ENCODE results near the gene MRPL34.
"Not testable (repeated sequence)": the region's sequence is repeated elsewhere in the genome, so short reads cannot be mapped to it uniquely, and the experiment has no call there.

Gene MRPL34

GRCh38 chr19:17305517-17306284, at the start of gene MRPL34:
Gene MRPL34, plus strand, starts transcription at chr19:17305872. Its CDS starts 21 bp downstream, at chr19:17305893.
- peak; percentile 100 for DNase-seq

- no peak for DNase-seq
Observed at GRCh38 chr19:17256130-17256529, 49.5 kb upstream of the MRPL34 start.

- no peak for DNase-seq
Observed at GRCh38 chr19:17259118-17259780, 46.4 kb upstream of the MRPL34 start.

- no peak for DNase-seq
Observed at GRCh38 chr19:17259934-17260333, 45.7 kb upstream of the MRPL34 start.

- DNase-seq: peak; percentile 94
Observed at GRCh38 chr19:17260842-17261325, 44.8 kb upstream of the MRPL34 start.

GRCh38 chr19:17262557-17262956, 43.1 kb upstream of the MRPL34 start:
- DNase-seq: no peak

- DNase-seq: no peak
Observed at GRCh38 chr19:17263712-17264640, 41.7 kb upstream of the MRPL34 start.

GRCh38 chr19:17264641-17264979, 41.1 kb upstream of the MRPL34 start, which contains the start of gene USHBP1:
Gene USHBP1, minus strand, starts transcription at chr19:17264745. Its CDS starts 446 bp downstream, at chr19:17264299.
- no peak for DNase-seq

- no peak for DNase-seq
Observed at GRCh38 chr19:17266026-17266425, 39.6 kb upstream of the MRPL34 start.

- DNase-seq: no peak
Observed at GRCh38 chr19:17266589-17266974, 39.1 kb upstream of the MRPL34 start.

GRCh38 chr19:17266975-17267788, 38.5 kb upstream of the MRPL34 start, which contains the start of gene BABAM1:
Gene BABAM1, plus strand, starts transcription at chr19:17267443. Its CDS starts 1,364 bp downstream, at chr19:17268807.
- DNase-seq: peak; percentile 100

GRCh38 chr19:17268754-17269153, 36.9 kb upstream of the MRPL34 start:
- DNase-seq: no peak

- DNase-seq: not testable (repeated sequence)
Observed at GRCh38 chr19:17274892-17275291, 30.8 kb upstream of the MRPL34 start.

GRCh38 chr19:17275441-17276175, 30.1 kb upstream of the MRPL34 start:
- no peak for DNase-seq

- no peak for DNase-seq
Observed at GRCh38 chr19:17279436-17279835, 26.2 kb upstream of the MRPL34 start.

GRCh38 chr19:17281391-17282304, 24.0 kb upstream of the MRPL34 start, which contains the start of gene ANKLE1:
Gene ANKLE1, plus strand, starts transcription at chr19:17281901. Its CDS starts 20 bp downstream, at chr19:17281921.
- DNase-seq: peak; percentile 96

GRCh38 chr19:17282488-17283125, 23.1 kb upstream of the MRPL34 start:
- peak; percentile 95 for DNase-seq

GRCh38 chr19:17283504-17283996, 22.1 kb upstream of the MRPL34 start:
- no peak for DNase-seq

- no peak for DNase-seq
Observed at GRCh38 chr19:17285415-17286135, 20.1 kb upstream of the MRPL34 start.
